HG03520 (cell line): ENCODE results near the gene OR2L2.
"Not testable (repeated sequence)": the region's sequence is repeated elsewhere in the genome, so short reads cannot be mapped to it uniquely, and the experiment has no call there.

Experiments used
- ATAC-seq: cut with Tn5 transposase; IDR thresholded peaks from one replicate; pipeline ENCODE4 v1.9.1; 2021; ENCODE audit warnings: mild to moderate bottlenecking, moderate library complexity; ENCODE audit not compliant: unreplicated experiment

OR2L2 gene, protein sequence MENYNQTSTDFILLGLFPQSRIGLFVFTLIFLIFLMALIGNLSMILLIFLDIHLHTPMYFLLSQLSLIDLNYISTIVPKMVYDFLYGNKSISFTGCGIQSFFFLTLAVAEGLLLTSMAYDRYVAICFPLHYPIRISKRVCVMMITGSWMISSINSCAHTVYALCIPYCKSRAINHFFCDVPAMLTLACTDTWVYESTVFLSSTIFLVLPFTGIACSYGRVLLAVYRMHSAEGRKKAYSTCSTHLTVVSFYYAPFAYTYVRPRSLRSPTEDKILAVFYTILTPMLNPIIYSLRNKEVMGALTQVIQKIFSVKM

DNA sequence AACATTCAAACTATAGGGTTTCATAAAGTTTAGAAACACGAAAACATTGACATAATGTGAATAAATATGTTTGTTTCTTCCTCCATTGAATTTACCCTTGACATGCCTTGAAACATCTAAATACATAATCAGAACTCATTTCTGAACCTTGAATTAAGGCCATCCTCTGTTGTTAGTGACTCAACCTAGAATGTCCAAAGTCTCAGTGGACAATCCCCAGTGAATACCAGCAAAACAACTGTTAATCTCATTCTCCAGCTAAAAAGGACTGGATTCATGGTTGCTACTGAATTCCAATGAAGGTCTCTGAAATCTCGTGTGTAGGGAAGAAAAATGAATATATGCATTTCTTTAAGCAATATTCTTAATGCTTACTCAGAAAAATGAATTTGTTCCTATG is at the start of gene OR2L2:
Gene OR2L2, plus strand, starts transcription at position 301 of the 400 bp plus-strand sequence. CDS start 8,198 bp downstream, outside the sequence.
- no peak for ATAC-seq

DNA sequence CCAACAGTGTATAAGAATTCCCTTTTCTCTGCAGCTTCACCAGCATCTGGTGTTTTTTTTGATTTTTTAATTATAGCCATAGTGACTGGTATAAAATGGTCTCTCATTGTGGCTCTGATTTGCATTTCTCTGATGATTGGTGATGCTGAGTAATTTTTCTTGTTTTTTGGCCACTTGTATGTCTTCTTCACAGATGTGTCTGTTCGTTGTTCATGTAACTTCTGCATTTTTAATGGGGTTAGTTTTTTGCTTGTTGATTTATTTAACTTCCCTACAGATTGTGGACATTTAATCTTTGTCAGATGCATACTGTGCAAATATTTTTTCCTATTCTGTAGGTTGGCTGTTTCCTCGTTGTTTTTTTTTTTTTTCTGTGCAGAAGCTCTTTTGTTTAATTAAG is 36.9 kb upstream of the OR2L2 start:
- ATAC-seq = no peak

DNA sequence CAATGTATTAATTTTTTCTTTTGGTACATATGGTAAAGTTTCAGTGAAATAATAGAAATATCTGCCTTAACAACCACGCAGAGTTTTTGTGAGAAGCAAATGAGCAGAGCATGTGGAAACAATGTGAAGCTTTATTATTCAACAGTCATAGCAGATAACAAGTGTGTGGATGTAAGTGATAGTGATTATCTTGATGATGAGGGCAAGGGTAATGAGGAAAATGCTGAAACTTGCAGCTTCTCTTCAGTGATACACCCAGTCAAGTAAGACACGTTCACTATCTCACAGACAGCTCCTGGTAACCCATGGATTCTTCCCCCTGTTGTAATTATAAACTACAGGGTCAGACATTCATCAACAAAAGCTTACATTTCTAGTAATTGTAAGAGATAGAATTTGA is 31.1 kb upstream of the OR2L2 start:
- ATAC-seq = no peak

DNA sequence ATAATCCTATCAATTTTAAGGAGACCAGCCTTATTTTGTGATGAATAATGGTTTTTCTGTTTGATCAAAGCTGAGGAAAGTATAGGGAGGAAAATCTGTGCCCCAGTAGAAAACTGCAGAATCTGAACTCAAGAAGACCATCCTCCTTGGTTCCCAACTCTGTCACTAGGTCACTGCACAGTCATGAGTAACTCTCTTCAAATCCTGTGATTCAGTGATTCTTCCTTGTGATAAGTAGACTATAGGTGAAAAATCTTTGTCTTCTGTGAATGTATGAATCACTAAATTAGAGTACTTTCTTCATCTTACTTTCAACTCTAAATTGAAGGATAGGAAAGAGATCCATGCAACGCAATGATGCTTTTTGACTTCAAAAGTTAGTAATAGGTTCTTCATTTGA is 29.7 kb upstream of the OR2L2 start:
- no peak for ATAC-seq

DNA sequence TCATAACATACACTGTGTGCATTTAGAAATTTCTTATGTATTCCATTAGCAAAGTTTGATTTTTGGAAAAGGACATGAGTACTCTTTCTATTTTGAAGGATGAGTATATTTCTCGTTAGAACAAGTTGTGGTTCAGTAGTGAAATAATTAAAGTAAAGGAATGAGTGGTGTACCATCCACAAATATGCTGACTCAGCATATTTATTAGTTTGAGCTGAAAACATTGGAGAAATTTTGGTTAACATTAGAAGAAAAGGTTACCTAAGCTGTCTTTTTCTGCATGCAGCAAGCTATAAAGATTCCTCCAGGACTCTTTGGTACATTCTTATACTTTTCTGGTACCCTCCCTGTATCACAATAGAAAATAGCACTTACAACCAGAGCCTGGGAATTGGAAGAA is 22.1 kb upstream of the OR2L2 start:
- ATAC-seq = no peak

DNA sequence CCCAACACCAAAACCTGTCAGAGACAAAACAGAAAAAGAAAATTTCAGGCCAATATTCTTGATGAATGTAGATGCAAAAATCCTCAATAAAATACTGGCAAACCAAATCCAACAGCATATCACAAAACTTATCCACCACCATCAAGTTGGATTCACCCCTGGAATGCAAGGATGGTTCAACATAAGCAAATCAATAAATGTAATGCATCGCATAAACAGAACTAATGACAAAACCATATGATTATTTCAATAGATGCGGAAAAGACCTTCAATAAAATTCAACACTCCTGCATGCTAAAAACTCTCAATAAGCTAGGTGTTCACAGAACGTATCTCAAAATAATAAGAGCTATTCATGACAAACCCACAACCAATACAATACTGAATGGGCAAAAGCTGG is 20.2 kb upstream of the OR2L2 start:
- no peak for ATAC-seq

DNA sequence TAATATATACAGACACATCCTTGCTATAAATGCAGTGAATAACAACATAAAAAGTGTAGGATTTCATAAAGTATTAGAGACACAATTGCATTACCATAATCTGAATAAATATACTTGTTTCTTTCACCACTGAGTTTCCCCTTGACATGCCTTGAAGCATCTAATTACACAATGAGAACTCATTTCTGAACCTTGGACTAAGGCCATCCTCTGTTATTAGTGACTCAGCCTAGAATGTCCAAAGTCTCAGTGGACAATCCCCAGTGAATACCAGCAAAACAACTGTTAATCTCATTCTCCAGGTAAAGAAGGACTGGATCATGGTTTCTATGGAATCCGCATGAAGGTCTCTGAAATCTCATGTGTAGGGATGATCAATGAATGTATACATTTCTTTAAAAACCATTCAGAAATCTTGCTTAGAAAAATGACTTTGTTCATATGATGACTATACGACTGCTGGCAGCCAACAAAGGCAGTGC is 16.6 kb upstream of the OR2L2 start, which contains the start of gene OR2L5:
Gene OR2L5, plus strand, starts transcription at position 432 of the 482 bp plus-strand sequence. CDS start 8,288 bp downstream, outside the sequence.
- ATAC-seq = no peak

DNA sequence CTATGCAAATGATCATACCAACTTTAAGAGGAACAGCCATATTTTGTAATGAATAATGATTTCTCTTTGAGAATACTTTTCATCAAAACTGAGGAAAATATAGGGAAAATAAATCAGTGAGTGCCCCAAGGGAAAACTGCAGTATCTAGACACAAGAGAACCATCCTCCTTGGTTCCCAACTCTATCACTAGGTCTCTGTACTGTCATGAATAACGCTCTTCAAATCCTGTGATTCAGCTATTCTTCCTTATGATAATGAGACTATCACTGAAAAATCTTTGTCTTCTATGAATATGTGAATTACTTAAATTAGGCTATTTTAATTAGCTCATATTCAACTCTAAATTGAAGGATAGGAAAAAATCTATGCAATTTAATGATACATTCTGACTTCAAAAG is 14.1 kb upstream of the OR2L2 start:
- no peak for ATAC-seq

DNA sequence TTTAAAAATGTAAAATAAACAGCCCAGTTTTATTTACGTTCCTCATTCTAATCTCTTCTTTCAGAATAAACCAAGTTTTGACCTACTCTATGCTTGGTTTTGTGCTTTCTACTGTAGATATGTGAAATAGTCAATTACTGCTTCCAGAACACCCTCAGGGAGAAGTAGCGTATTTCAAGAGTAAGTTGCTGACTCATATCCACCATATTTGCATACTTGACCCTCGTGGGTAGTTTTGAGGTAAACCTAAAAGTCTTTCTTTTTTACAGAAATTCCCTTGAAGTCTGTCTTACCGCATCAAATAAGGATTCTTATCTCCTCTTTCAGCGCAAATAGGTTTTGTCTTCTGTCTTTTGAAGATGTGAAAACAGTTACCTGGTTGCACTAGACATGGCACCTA is 15.3 kb downstream of the OR2L2 start:
- no peak for ATAC-seq

DNA sequence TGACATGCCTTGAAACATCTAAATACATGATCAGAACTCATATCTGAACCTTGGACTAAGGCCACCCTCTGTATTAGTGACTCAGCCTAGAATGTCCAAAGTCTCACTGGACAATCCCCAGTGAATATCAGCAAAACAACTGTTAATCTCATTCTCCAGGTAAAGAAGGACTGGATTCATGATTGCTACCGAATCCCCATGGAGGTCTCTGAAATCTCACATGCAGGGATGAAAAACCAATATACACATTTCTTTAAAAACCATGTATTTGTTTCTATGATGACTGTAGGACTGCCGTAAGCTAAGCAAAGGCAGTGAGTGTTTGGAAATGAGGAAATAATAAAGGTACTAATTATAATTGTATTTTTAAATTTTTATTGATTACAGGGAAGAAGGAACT is 16.7 kb downstream of the OR2L2 start, which contains the start of gene OR2L3:
Gene OR2L3, plus strand, starts transcription at position 301 of the 400 bp plus-strand sequence. CDS start 13,846 bp downstream, outside the sequence.
- no peak for ATAC-seq

DNA sequence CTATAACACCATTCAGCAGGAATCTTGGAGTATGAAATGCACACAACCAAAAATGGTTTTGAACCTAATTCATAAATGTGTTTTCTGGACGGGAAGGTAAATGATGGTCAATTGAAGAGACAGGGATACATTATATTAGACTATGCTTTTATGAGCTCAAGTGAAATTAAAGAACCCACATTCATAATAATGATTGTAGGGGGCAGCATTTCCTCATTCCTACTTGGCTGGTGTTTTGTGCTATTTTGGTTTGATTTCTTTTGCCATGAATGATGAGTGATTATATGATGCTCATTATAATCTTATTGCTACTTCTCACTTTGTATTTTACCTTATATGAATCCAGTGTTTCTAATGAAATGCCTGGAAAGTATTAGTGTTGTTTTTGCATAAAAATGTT is 17.1 kb downstream of the OR2L2 start:
- ATAC-seq = no peak

DNA sequence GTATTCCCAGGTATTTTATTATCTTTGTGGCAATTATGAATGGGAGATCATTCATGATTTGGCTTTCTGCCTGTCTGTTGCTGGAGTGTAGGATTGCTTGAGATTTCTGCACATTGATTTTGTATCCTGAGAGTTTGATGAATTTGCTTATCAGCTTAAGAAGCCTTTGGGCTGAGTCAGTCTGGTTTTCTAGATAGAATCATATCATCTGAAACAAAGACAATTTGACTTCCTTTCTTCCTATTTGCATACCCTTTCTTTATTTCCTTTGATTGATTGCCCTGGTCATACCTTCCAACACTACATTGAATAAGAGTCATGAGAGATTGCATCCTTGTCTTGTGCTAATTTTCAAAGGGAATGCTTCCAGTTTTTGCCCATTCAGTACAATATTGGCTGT is 24.8 kb downstream of the OR2L2 start:
- ATAC-seq = no peak

DNA sequence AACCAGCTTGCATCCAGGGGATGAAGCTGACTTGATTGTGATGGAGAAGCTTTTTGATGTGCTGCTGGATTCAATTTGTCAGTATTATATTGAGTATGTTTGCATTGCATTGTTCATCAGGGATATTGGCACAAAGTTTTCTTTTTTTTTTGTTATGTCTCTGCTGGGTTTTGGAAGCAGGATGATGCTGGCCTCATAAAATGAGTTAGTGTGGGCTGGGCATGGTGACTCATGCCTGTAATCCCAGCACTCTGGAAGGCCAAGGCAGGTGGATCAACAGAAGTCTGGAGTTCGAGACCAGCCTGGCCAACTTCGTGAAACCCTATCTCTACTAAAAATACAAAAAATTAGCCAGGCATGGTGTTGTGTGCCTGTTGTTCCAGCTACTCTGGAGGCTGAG is 25.4 kb downstream of the OR2L2 start:
- ATAC-seq = no peak

DNA sequence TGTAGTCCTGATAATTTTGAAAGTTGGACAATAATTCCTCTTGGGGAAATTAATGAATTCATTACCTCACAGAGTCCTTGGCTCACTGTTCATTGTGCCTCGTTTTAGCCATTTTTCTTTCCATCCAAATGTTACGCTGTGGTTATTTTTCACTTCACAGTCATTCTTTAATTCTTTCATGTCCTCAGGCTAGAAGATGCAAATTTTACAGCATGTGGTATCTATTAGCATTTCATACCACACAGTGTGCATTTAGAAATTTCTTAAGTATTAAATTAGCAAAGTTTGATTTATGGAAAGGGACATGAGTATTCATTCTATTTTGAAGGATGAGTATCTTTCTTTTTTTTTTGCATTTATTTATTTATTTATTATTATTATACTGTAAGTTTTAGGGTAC is 35.2 kb downstream of the OR2L2 start:
- ATAC-seq = no peak

DNA sequence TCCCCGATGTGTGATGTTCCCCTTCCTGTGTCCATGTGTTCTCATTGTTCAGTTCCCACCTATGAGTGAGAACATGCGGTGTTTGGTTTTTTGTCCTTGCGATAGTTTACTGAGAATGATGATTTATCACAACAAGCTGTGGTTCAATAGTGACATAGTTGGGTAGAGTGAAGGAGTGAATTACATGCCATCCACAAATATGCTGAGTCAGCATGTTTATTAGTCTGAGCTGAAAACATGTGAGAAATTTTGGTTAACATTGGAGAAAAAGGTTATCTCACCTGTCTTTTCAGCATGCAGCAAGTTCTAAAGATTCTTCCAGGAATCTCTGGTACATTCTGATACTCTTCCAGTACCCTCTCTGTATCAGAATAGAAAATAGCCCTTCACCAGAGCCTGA is 35.7 kb downstream of the OR2L2 start:
- ATAC-seq = no peak

DNA sequence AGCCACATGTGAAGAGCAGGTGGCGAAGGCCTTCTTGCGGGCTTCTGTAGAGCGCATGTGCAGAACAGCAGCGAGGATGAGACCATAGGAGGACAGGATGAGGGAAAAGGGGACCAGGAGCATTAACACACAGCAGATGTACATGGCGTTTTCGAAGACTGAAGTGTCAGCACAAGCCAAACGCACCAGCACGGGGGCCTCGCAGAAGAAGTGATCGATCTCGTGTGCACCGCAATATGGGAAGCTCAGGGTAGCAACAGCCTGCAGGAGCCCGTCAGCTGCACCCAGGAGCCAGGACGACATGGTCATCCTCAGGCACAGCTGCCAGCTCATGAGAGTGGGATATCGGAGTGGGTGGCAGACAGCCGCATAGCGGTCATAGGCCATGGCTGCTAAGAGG is 54.0 kb downstream of the OR2L2 start:
- ATAC-seq = not testable (repeated sequence)
